Endometrial microvascular endothelial cells (primary cell): ENCODE measurements around the gene MBNL1. TPM values are rescaled to one million over a fixed set of nuclear protein-coding genes. Genes with fewer than 3 reads are reported as not detected.

Source experiments
- in situ Hi-C: cut with HindIII; loops from 2 replicates; pipeline ENCODE4 v1.10.0; 2017; ENCODE audit warnings: low sequenced_read_pairs, low pct_unique_long_range_greater_than_20kb; ENCODE audit errors: inconsistent ontology term
- total RNA-seq: library from RNA; depleted of rRNA; stranded (reverse); fragments of >200 nt; gene quantifications from one replicate; pipeline ENCODE4 v1.2.3, GENCODE V29; 2015; ENCODE audit errors: inconsistent ontology term

MBNL1 gene
- total RNA-seq, 1 donor from 2014 or later, result 413 TPM

- in situ Hi-C loops, result loop anchor here (10.0 kb wide), 1 partner anchor 85 kb away; no protein-coding TSS in a partner anchor
These were observed 1.4 kb downstream of the MBNL1 start for GRCh38 chr3:152269831-152270734.

GRCh38 chr3:152270937-152271336, 2.2 kb downstream of the MBNL1 start:
- in situ Hi-C loops, result loop anchor here (10.0 kb wide), 1 partner anchor 86 kb away; no protein-coding TSS in a partner anchor

- in situ Hi-C loops, result loop anchor here (10.0 kb wide), 1 partner anchor 87 kb away; no protein-coding TSS in a partner anchor
These were observed 2.9 kb downstream of the MBNL1 start for GRCh38 chr3:152271501-152272236.

GRCh38 chr3:152272771-152273242, 4.1 kb downstream of the MBNL1 start:
- in situ Hi-C loops, result loop anchor here (10.0 kb wide), 1 partner anchor 88 kb away; no protein-coding TSS in a partner anchor

GRCh38 chr3:152276681-152277080, 8.0 kb downstream of the MBNL1 start:
- in situ Hi-C loops, result loop anchor here (10.0 kb wide), 1 partner anchor 92 kb away; no protein-coding TSS in a partner anchor

GRCh38 chr3:152277198-152277597, 8.5 kb downstream of the MBNL1 start:
- in situ Hi-C loops, result loop anchor here (10.0 kb wide), 1 partner anchor 92 kb away; no protein-coding TSS in a partner anchor

- in situ Hi-C loops, result loop anchor here (10.0 kb wide), 1 partner anchor 94 kb away; no protein-coding TSS in a partner anchor
These were observed 10.2 kb downstream of the MBNL1 start for GRCh38 chr3:152278756-152279427.

- in situ Hi-C loops, result loop anchor here (10.0 kb wide), 1 partner anchor 95 kb away; no protein-coding TSS in a partner anchor
These were observed 10.8 kb downstream of the MBNL1 start for GRCh38 chr3:152279479-152279878.

- in situ Hi-C loops, result no loop called here
These were observed 11.8 kb downstream of the MBNL1 start for GRCh38 chr3:152280539-152280938.

- in situ Hi-C loops, result no loop called here
These were observed 12.5 kb downstream of the MBNL1 start for GRCh38 chr3:152281133-152281713.

GRCh38 chr3:152282813-152283212, 14.1 kb downstream of the MBNL1 start:
- in situ Hi-C loops, result no loop called here

- in situ Hi-C loops, result no loop called here
These were observed 15.0 kb downstream of the MBNL1 start for GRCh38 chr3:152283492-152284381.

GRCh38 chr3:152284906-152285305, 16.2 kb downstream of the MBNL1 start:
- in situ Hi-C loops, result no loop called here

- in situ Hi-C loops, result no loop called here
These were observed 16.8 kb downstream of the MBNL1 start for GRCh38 chr3:152285509-152285908.

GRCh38 chr3:152287898-152288576, 19.3 kb downstream of the MBNL1 start:
- in situ Hi-C loops, result no loop called here

- in situ Hi-C loops, result no loop called here
These were observed 20.0 kb downstream of the MBNL1 start for GRCh38 chr3:152288681-152289080.

- in situ Hi-C loops, result no loop called here
These were observed 21.0 kb downstream of the MBNL1 start for GRCh38 chr3:152289708-152290107.
